Lower leg skin (tissue), 4 donors: Measurements from ENCODE around the gene RAG2. TPM values are rescaled to one million over a fixed set of nuclear protein-coding genes. Genes with fewer than 3 reads are reported as not detected.
"Not testable (repeated sequence)": the region's sequence is repeated elsewhere in the genome, so short reads cannot be mapped to it uniquely, and the experiment has no call there.

Source experiments
- DNase-seq, 2 donors: peaks; one replicate each; pipeline ENCODE4 v3.0.0-alpha.2; 2019; ENCODE audit warnings: low spot score in 2 of 2
- H3K4me3 ChIP-seq: fragments of 200-600 bp; sonication (generic); 2 replicates; pipeline ENCODE4 v1.5.1; 2017; ENCODE audit warnings: mild to moderate bottlenecking, low read depth; ENCODE audit not compliant: poor library complexity, severe bottlenecking
- CTCF ChIP-seq, 3 donors: fragments of 450-650 bp; IDR thresholded peaks; one replicate each; pipeline ENCODE4 v1.5.1; 2016; ENCODE audit warnings: antibody characterized with exemption in 3 of 3, mild to moderate bottlenecking in 3 of 3, moderate library complexity in 2 of 3
- POLR2A ChIP-seq, 2 donors: fragments of 450-650 bp; IDR thresholded peaks; one replicate each; pipeline ENCODE4 v1.6.1; 2016 to 2017; ENCODE audit warnings: antibody characterized with exemption in 2 of 2, mild to moderate bottlenecking in 1 of 2, moderate library complexity in 1 of 2
- WGBS, 2 donors: methylation state at CpG; one replicate each; pipeline ENCODE4 v1.1.5; 2018; 5-methylcytosine and 5-hydroxymethylcytosine counted together
- intact Hi-C: fragments of 100-400 bp; cut with DNase I; formaldehyde crosslinking; loops from one replicate; pipeline ENCODE4 v1.15.0; 2023; ENCODE audit warnings: low total_unique reads
- total RNA-seq, 4 donors: library from RNA; depleted of rRNA; stranded (reverse); fragments of >200 nt; gene quantifications; one replicate each; pipeline ENCODE4 v1.1.0, GENCODE V29; 2016

RAG2 gene
- total RNA-seq, 4 donors from 2014 or later = not detected

GRCh38 chr11:36558571-36559413, 39.2 kb downstream of the RAG2 start:
- no peak for DNase-seq
- no peak for TF ChIP-seq POLR2A (IDR thresholded peaks at IDR 0.05)
- no peak for TF ChIP-seq CTCF (IDR thresholded peaks at IDR 0.05)
- intact Hi-C loops = no loop called here
- no peak overlapping the region for H3K4me3 ChIP-seq
- WGBS, 2 donors = 71 to 76% methylated on average over 4 of the region's 4 CpGs

- no peak overlapping the region for H3K4me3 ChIP-seq
- intact Hi-C loops = no loop called here
- DNase-seq = no peak
- TF ChIP-seq CTCF (IDR thresholded peaks at IDR 0.05) (no peak), POLR2A (IDR thresholded peaks at IDR 0.05) (no peak)
These were observed 40.0 kb downstream of the RAG2 start for GRCh38 chr11:36557991-36558390.

- intact Hi-C loops, H3K4me3 ChIP-seq, DNase-seq: not testable (repeated sequence)
- 92 to 94% methylated on average over 7 to 14 of the region's 17 CpGs for WGBS, 2 donors
These were observed 40.6 kb downstream of the RAG2 start for GRCh38 chr11:36557390-36557789.

- no peak for TF ChIP-seq CTCF (IDR thresholded peaks at IDR 0.05)
- no peak for TF ChIP-seq POLR2A (IDR thresholded peaks at IDR 0.05)
- intact Hi-C loops = no loop called here
- H3K4me3 ChIP-seq = no peak overlapping the region
- WGBS, 2 donors = 24 to 33% methylated on average over 1 of the region's 1 CpG
- no peak for DNase-seq
These were observed 47.5 kb downstream of the RAG2 start for GRCh38 chr11:36550385-36551115.

Other genes with a start within 250 kb of the RAG2 start
- 10 to 100 TPM; 10.7 to 16.0 (median 13.3) TPM for gene TRAF6, start 88.0 kb downstream of the RAG2 start, total RNA-seq
- under 1 TPM in 3 of 4 donors, not detected in 1; 0.17 to 0.45 (median 0.39) TPM for gene RAG1, start 30.2 kb downstream of the RAG2 start, total RNA-seq
- 10 to 100 TPM in 2 of 4 donors, 1 to 10 TPM in 2; 4.0 to 13.8 (median 9.8) TPM for gene IFTAP, start 3.7 kb downstream of the RAG2 start, total RNA-seq